SK-N-SH (cell line): ENCODE results near the gene BBS9. TPM values are rescaled to one million over a fixed set of nuclear protein-coding genes. Genes with fewer than 3 reads are reported as not detected.

ENCODE experiments used
- CTCF ChIA-PET: fragments of 300-600, 350-600 bp; formaldehyde crosslinking; extraction: SDS; loops from one replicate; lab custom pipeline; 2021; lab: Yijun Ruan, JAX
- POLR2A ChIA-PET: fragments of 350-600 bp; sonication (Branson Sonifier 250); formaldehyde crosslinking; extraction: SDS; loops from one replicate; lab custom pipeline; 2020; ENCODE audit warnings: antibody characterized with exemption, inconsistent platforms; lab: Yijun Ruan, JAX
- DNase-seq: peaks from one replicate; pipeline ENCODE4 v3.0.0; 2012
- H2AFZ ChIP-seq: fragments of 200-600 bp; sonication (generic); 2 replicates; pipeline ENCODE4 v1.8.1; 2016; ENCODE audit warnings: antibody characterized with exemption, mild to moderate bottlenecking, low read depth
- H3F3A ChIP-seq: fragments of 200-600 bp; sonication (generic); replicated peaks from 2 replicates; pipeline ENCODE3; 2016; ENCODE audit warnings: antibody characterized with exemption, mild to moderate bottlenecking; ENCODE audit not compliant: insufficient read depth
- H3K27ac ChIP-seq, 2 experiments: fragments of 200-500 bp in 1 of 2; fragments of 200-600 bp in 1 of 2; sonication (Bioruptor generic) in 1 of 2; sonication (generic), shearing (Covaris generic) in 1 of 2; 2 replicates each; pipeline versions ENCODE4 v1.5.1 to v1.6.1; 2014 to 2016; ENCODE audit warnings: low read depth in 2 of 2, inconsistent platforms in 1 of 2, low read length in 1 of 2, mild to moderate bottlenecking in 1 of 2, mixed read lengths in 1 of 2
- H3K27me3 ChIP-seq: fragments of 200-600 bp; sonication (generic), shearing (Covaris generic); 2 replicates; pipeline ENCODE4 v1.6.1; 2016; ENCODE audit warnings: mixed run types; ENCODE audit not compliant: insufficient read depth
- H3K36me3 ChIP-seq, 2 experiments: fragments of 200-500 bp in 1 of 2; fragments of 200-600 bp in 1 of 2; sonication (Bioruptor generic) in 1 of 2; sonication (generic) in 1 of 2; replicated peaks in 1 of 2; 2 replicates each; pipeline versions ENCODE3 to v1.5.1; 2014 to 2016; ENCODE audit warnings: low read length in 1 of 2, mild to moderate bottlenecking in 1 of 2; ENCODE audit not compliant: insufficient read depth in 2 of 2, control insufficient read depth in 1 of 2
- H3K4me1 ChIP-seq, 2 experiments: fragments of 200-500 bp in 1 of 2; fragments of 200-600 bp in 1 of 2; sonication (Bioruptor generic) in 1 of 2; sonication (generic), shearing (Covaris generic) in 1 of 2; 2 replicates each; pipeline versions ENCODE4 v1.5.1 to v1.6.1; 2014 to 2016; ENCODE audit warnings: low read depth in 1 of 2, low read length in 1 of 2, mixed run types in 1 of 2; ENCODE audit not compliant: insufficient read depth in 2 of 2, control insufficient read depth in 1 of 2
- H3K4me2 ChIP-seq: fragments of 200-600 bp; sonication (generic), shearing (Covaris generic); 2 replicates; pipeline ENCODE4 v1.6.1; 2017; ENCODE audit warnings: mixed run types
- H3K4me3 ChIP-seq, 2 experiments: fragments of 200-500 bp in 1 of 2; fragments of 200-600 bp in 1 of 2; sonication (Bioruptor generic) in 1 of 2; sonication (generic), shearing (Covaris generic) in 1 of 2; 2 replicates each; pipeline versions ENCODE4 v1.5.1 to v1.8.1; 2014 to 2016; ENCODE audit warnings: low read depth in 2 of 2, inconsistent platforms in 1 of 2, low read length in 1 of 2, mild to moderate bottlenecking in 1 of 2, mixed read lengths in 1 of 2, moderate library complexity in 1 of 2
- H3K79me2 ChIP-seq: fragments of 200-600 bp; sonication (generic); 2 replicates; pipeline ENCODE4 v1.8.1; 2017; ENCODE audit warnings: mild to moderate bottlenecking; ENCODE audit not compliant: insufficient read depth
- H3K9ac ChIP-seq: fragments of 200-600 bp; sonication (generic); 2 replicates; pipeline ENCODE4 v1.6.1; 2017; ENCODE audit warnings: mixed run types
- H3K9me2 ChIP-seq: fragments of 200-600 bp; sonication (generic); 2 replicates; pipeline ENCODE4 v1.6.1; 2017; ENCODE audit warnings: mixed run types
- H3K9me3 ChIP-seq: fragments of 200-600 bp; sonication (generic); 2 replicates; pipeline ENCODE4 v1.6.1; 2017; ENCODE audit warnings: mixed run types, mild to moderate bottlenecking, moderate library complexity
- H4K20me1 ChIP-seq: fragments of 200-600 bp; sonication (generic); 2 replicates; pipeline ENCODE4 v1.6.1; 2017; ENCODE audit warnings: mild to moderate bottlenecking, mixed run types; ENCODE audit not compliant: insufficient read depth
- CTCF ChIP-seq: fragments of 200-600 bp; sonication (generic); IDR thresholded peaks from 2 replicates; pipeline ENCODE4 v1.6.1; 2017; ENCODE audit warnings: antibody characterized with exemption, mild to moderate bottlenecking, moderate library complexity
- ELF1 ChIP-seq: IDR thresholded peaks from 2 replicates; pipeline ENCODE4 v1.4.0; 2012
- EZH2phosphoT487 ChIP-seq: fragments of 200-600 bp; sonication (generic); IDR thresholded peaks from 2 replicates; pipeline ENCODE4 v1.6.1; 2017; ENCODE audit warnings: low read depth, mixed run types, mild to moderate bottlenecking, antibody characterized with exemption, moderate library complexity, borderline replicate concordance
- FOXM1 ChIP-seq: IDR thresholded peaks from 2 replicates; pipeline ENCODE4 v1.4.0; 2012; ENCODE audit warnings: low read depth, mild to moderate bottlenecking
- IRF3 ChIP-seq: fragments of 150-350 bp; IDR thresholded peaks from 2 replicates; pipeline ENCODE4 v1.6.1; 2016; ENCODE audit warnings: mild to moderate bottlenecking, low read depth, low read length
- RAD21 ChIP-seq: IDR thresholded peaks from 2 replicates; pipeline ENCODE4 v1.6.1; 2012; ENCODE audit warnings: mild to moderate bottlenecking, low read length
- REST ChIP-seq: IDR thresholded peaks from 2 replicates; pipeline ENCODE4 v1.6.1; 2012; ENCODE audit warnings: mild to moderate bottlenecking, low read depth, low read length, moderate library complexity
- SMC3 ChIP-seq: IDR thresholded peaks from 2 replicates; pipeline ENCODE4 v1.6.1; 2012; ENCODE audit warnings: low read depth, low read length, improper control_type of control experiment
- TEAD4 ChIP-seq: IDR thresholded peaks from 2 replicates; pipeline ENCODE4 v1.4.0; 2012; ENCODE audit warnings: mild to moderate bottlenecking, borderline replicate concordance; ENCODE audit not compliant: insufficient read depth
- USF2 ChIP-seq: fragments of 150-350 bp; IDR thresholded peaks from 2 replicates; pipeline ENCODE4 v1.6.1; 2017; ENCODE audit warnings: antibody characterized with exemption, low read length, low read depth, borderline replicate concordance
- YY1 ChIP-seq: IDR thresholded peaks from 2 replicates; pipeline ENCODE4 v1.4.0; 2012; ENCODE audit warnings: low read depth, mild to moderate bottlenecking
- WGBS: methylation state at CpG from one replicate; pipeline ENCODE4 v1.1.6; 2017; ENCODE audit warnings: low lambda C conversion rate; 5-methylcytosine and 5-hydroxymethylcytosine counted together
- polyA plus RNA-seq, 3 experiments: library from polyadenylated mRNA; depleted of rRNA; stranded (reverse); fragments of >200 nt; gene quantifications; 2 replicates each; pipeline ENCODE4 v1.2.3, GENCODE V29; 2012

Gene BBS9
- polyA plus RNA-seq, 1 of the 3 experiments (the other 2 are of a cell fraction): 7.5 TPM

- no peak for TF ChIP-seq REST
These were observed 197.1 kb downstream of the BBS9 start (continued) for GRCh38 chr7:33326485-33326848.

GRCh38 chr7:33327427-33327826 is 198.1 kb downstream of the BBS9 start:
- WGBS: 57% methylated on average over 1 of the region's 1 CpG
- peaks cover 0 to 7% of the 10 kb centered on the region in 2 experiments for H3K36me3 ChIP-seq
- POLR2A ChIA-PET: no interaction called here
- no peaks in the 10 kb centered on the region for H3F3A ChIP-seq
- H4K20me1 ChIP-seq: no peaks in the 10 kb centered on the region
- no peak overlapping the region for H3K4me2 ChIP-seq
- H3K79me2 ChIP-seq: no peaks in the 10 kb centered on the region
- CTCF ChIA-PET: interaction anchor here (1.1 to 1.5 kb wide), 2 partner anchors 40 to 605 kb away, joined by 3 to 4 read pairs; no protein-coding TSS in a partner anchor
- H3K4me1 ChIP-seq: no peaks in the 10 kb centered on the region
- no peaks in the 10 kb centered on the region for H3K9me2 ChIP-seq
- no peak for DNase-seq
- TF ChIP-seq TEAD4 (no peak), FOXM1 (no peak), USF2 (no peak), ELF1 (no peak), IRF3 (no peak)
- H3K9ac ChIP-seq: no peak overlapping the region
- H2AFZ ChIP-seq: no peak overlapping the region
- no peaks in the 10 kb centered on the region for H3K27me3 ChIP-seq
- 0 out of 2 replicates have a peak, but pooled peaks cover 4% of the 10 kb centered on the region for H3K9me3 ChIP-seq
- H3K27ac ChIP-seq: no peak overlapping the region
- no peak overlapping the region for H3K4me3 ChIP-seq

GRCh38 chr7:33334349-33334748 is 205.0 kb downstream of the BBS9 start:
- H3K27me3 ChIP-seq: no peaks in the 10 kb centered on the region
- peak; percentile 16 for DNase-seq
- ChIA-PET POLR2A (no interaction called here), CTCF (interaction anchor here (0.6 to 2.8 kb wide), 43 partner anchors 9 to 1400 kb away, joined by 3 to 23 read pairs (median 4); no protein-coding TSS in a partner anchor)
- no peaks in the 10 kb centered on the region for H3K9me2 ChIP-seq
- TF ChIP-seq RAD21 (peak; percentile 81), SMC3 (peak; percentile 55), YY1 (no peak), CTCF (peak; percentile 57), EZH2phosphoT487 (no peak)
- no peak overlapping the region for H3K4me2 ChIP-seq
- no peak overlapping the region for H3K9ac ChIP-seq
- no peak overlapping the region for H3K4me3 ChIP-seq
- H2AFZ ChIP-seq: no peak overlapping the region
- H3K9me3 ChIP-seq: no peaks in the 10 kb centered on the region
- no peaks in the 10 kb centered on the region for H3K79me2 ChIP-seq
- no peaks in the 10 kb centered on the region for H3K36me3 ChIP-seq
- no peaks in the 10 kb centered on the region for H4K20me1 ChIP-seq
- no peaks in the 10 kb centered on the region for H3F3A ChIP-seq
- H3K4me1 ChIP-seq: no peaks in the 10 kb centered on the region
- H3K27ac ChIP-seq: no peak overlapping the region
- 83% methylated on average over 3 of the region's 3 CpGs for WGBS
